CD14-positive monocyte (primary cell): Measurements from ENCODE around the gene SHB. TPM values are rescaled to one million over a fixed set of nuclear protein-coding genes. Genes with fewer than 3 reads are reported as not detected.

Source experiments
- DNase-seq, 3 donors: peaks; one replicate each; pipeline ENCODE4 v3.0.0-alpha.2; 2011 to 2022
- H2AFZ ChIP-seq: 2 replicates; pipeline ENCODE4 v1.6.0; 2012; ENCODE audit warnings: mild to moderate bottlenecking, low read depth, low read length, inconsistent platforms; ENCODE audit not compliant: insufficient read depth, poor library complexity, severe bottlenecking
- H3K27ac ChIP-seq, 2 donors: 1 replicate in 1 of 2; 2 replicates in 1 of 2; pipeline ENCODE4 v1.5.1; 2012 to 2013; ENCODE audit warnings: low read length in 2 of 2, control low read depth in 1 of 2, inconsistent platforms in 1 of 2, low read depth in 1 of 2, mild to moderate bottlenecking in 1 of 2
- H3K27me3 ChIP-seq, 2 donors: one replicate each; pipeline versions ENCODE4 v1.6.0 to v1.6.1; 2011 to 2013; ENCODE audit warnings: low read length in 2 of 2; ENCODE audit not compliant: control insufficient read depth in 2 of 2, insufficient read depth in 2 of 2
- H3K36me3 ChIP-seq, 2 donors: replicated peaks in 1 of 2; 1 replicate in 1 of 2; 2 replicates in 1 of 2; pipeline versions ENCODE4 v1.5.1 to v1.6.1; 2012 to 2013; ENCODE audit warnings: low read length in 2 of 2, control low read depth in 1 of 2, inconsistent platforms in 1 of 2, mild to moderate bottlenecking in 1 of 2; ENCODE audit not compliant: insufficient read depth in 2 of 2, control insufficient read depth in 1 of 2
- H3K4me1 ChIP-seq, 2 donors: 1 replicate in 1 of 2; 2 replicates in 1 of 2; pipeline versions ENCODE4 v1.5.1 to v1.6.1; 2012 to 2013; ENCODE audit warnings: low read length in 2 of 2, control low read depth in 1 of 2, inconsistent platforms in 1 of 2, mild to moderate bottlenecking in 1 of 2, moderate library complexity in 1 of 2; ENCODE audit not compliant: insufficient read depth in 2 of 2, control insufficient read depth in 1 of 2
- H3K4me2 ChIP-seq: replicated peaks from 2 replicates; pipeline ENCODE3; 2012; ENCODE audit warnings: low read length, moderate library complexity, mild to moderate bottlenecking; ENCODE audit not compliant: poor library complexity, severe bottlenecking; ENCODE audit errors: extremely low read depth
- H3K4me3 ChIP-seq, 3 experiments: fragments of 200-600 bp in 1 of 3; sonication (generic) in 1 of 3; replicated peaks in 1 of 3; 1 replicate in 2 of 3; 2 replicates in 1 of 3; pipeline ENCODE4 v1.5.1; 2011 to 2013; ENCODE audit warnings: low read length in 3 of 3, mild to moderate bottlenecking in 3 of 3, control low read depth in 2 of 3, low read depth in 2 of 3, inconsistent platforms in 1 of 3, moderate library complexity in 1 of 3
- H3K79me2 ChIP-seq: 2 replicates; pipeline ENCODE4 v1.6.0; 2012; ENCODE audit warnings: mild to moderate bottlenecking, control low read depth, inconsistent platforms, low read length, moderate library complexity; ENCODE audit not compliant: insufficient read depth
- H3K9ac ChIP-seq: 2 replicates; pipeline ENCODE4 v1.6.0; 2017; ENCODE audit warnings: low read length, mild to moderate bottlenecking; ENCODE audit not compliant: insufficient read depth, poor library complexity, severe bottlenecking
- H3K9me3 ChIP-seq, 2 donors: replicated peaks in 1 of 2; 1 replicate in 1 of 2; 2 replicates in 1 of 2; pipeline versions ENCODE4 v1.5.1 to v1.6.1; 2012 to 2013; ENCODE audit warnings: low read length in 2 of 2, control low read depth in 1 of 2; ENCODE audit not compliant: control insufficient read depth in 1 of 2, insufficient read depth in 1 of 2
- H4K20me1 ChIP-seq: 2 replicates; pipeline ENCODE4 v1.6.0; 2012; ENCODE audit warnings: mild to moderate bottlenecking, low read length, control low read depth, moderate library complexity; ENCODE audit not compliant: insufficient read depth
- H3K27ac Mint-ChIP-seq, 7 donors: one replicate each; pipeline ENCODE4 v1.8.0; 2020; ENCODE audit warnings: mild to moderate bottlenecking in 7 of 7, mixed read lengths in 7 of 7, moderate library complexity in 6 of 7, inconsistent platforms in 2 of 7
- H3K27me3 Mint-ChIP-seq, 3 donors: one replicate each; pipeline ENCODE4 v1.8.0; 2021 to 2022; ENCODE audit warnings: low read depth in 3 of 3, mild to moderate bottlenecking in 3 of 3, mixed read lengths in 3 of 3, moderate library complexity in 3 of 3, inconsistent platforms in 1 of 3
- H3K36me3 Mint-ChIP-seq, 2 donors: one replicate each; pipeline ENCODE4 v1.8.0; 2020; ENCODE audit warnings: mixed read lengths in 2 of 2, inconsistent platforms in 1 of 2, mild to moderate bottlenecking in 1 of 2
- H3K4me1 Mint-ChIP-seq: one replicate; pipeline ENCODE4 v1.8.0; 2020; ENCODE audit warnings: mild to moderate bottlenecking, mixed read lengths
- H3K4me3 Mint-ChIP-seq, 2 donors: one replicate each; pipeline ENCODE4 v1.8.0; 2020; ENCODE audit warnings: mild to moderate bottlenecking in 2 of 2, mixed read lengths in 2 of 2, moderate library complexity in 1 of 2
- H3K9me3 Mint-ChIP-seq, 7 donors: one replicate each; pipeline ENCODE4 v1.8.0; 2020 to 2022; ENCODE audit warnings: mixed read lengths in 7 of 7, mild to moderate bottlenecking in 6 of 7, moderate library complexity in 6 of 7, inconsistent platforms in 2 of 7
- CTCF ChIP-seq: fragments of 200-600 bp; IDR thresholded peaks from one replicate; pipeline ENCODE4 v1.8.0; 2022; ENCODE audit warnings: antibody characterized with exemption, mild to moderate bottlenecking
- WGBS: methylation state at CpG from one replicate; pipeline ENCODE4 v1.1.5; 2013; ENCODE audit warnings: missing lambda C conversion rate; ENCODE audit not compliant: insufficient coverage; 5-methylcytosine and 5-hydroxymethylcytosine counted together
- intact Hi-C, 2 donors: fragments of 100-400 bp; cut with micrococcal nuclease; formaldehyde crosslinking; loops; one replicate each; pipeline versions ENCODE4 v1.15.0 to v1.15.1; 2023
- polyA plus RNA-seq, 3 donors: library from polyadenylated mRNA; depleted of rRNA in 1 of 3; unstranded in 2 of 3; stranded (reverse) in 1 of 3; fragments of 300-500 nt in 2 of 3; fragments of >200 nt in 1 of 3; fragmentation: Illumina TruSeq in 2 of 3; gene quantifications; 1 replicate in 2 of 3; 2 replicates in 1 of 3; pipeline ENCODE4 v1.2.3, GENCODE V29; 2012 to 2021

Gene SHB
- polyA plus RNA-seq, 3 donors = 0.27 to 1.3 (median 0.31) TPM

GRCh38 chr9:38044706-38045105 is 24.3 kb downstream of the SHB start:
- 96% methylated on average over 2 of the region's 2 CpGs for WGBS
- H2AFZ ChIP-seq = no peak overlapping the region
- H3K27me3 Mint-ChIP-seq = peaks cover 2 to 7% (median 3%) of the 10 kb centered on the region in 3 donors
- H3K4me1 ChIP-seq = peaks cover 32 to 36% of the 10 kb centered on the region in 2 donors
- no peak overlapping the region for H3K27ac ChIP-seq
- peaks cover 0 to 7% of the 10 kb centered on the region in 2 donors for H3K36me3 Mint-ChIP-seq
- no peak for DNase-seq
- H3K27ac Mint-ChIP-seq = no peak overlapping the region
- no peaks in the 10 kb centered on the region for H3K79me2 ChIP-seq
- no peaks in the 10 kb centered on the region for H4K20me1 ChIP-seq
- intact Hi-C loops = loop anchor here in 1 of 2 donors (5.0 kb wide), 1 partner anchor 37 kb away; no protein-coding TSS in a partner anchor
- no peaks in the 10 kb centered on the region for H3K9me3 Mint-ChIP-seq
- H3K4me1 Mint-ChIP-seq = peaks cover 39% of the 10 kb centered on the region
- H3K4me2 ChIP-seq = no peak overlapping the region
- H3K27me3 ChIP-seq = no peaks in the 10 kb centered on the region
- TF ChIP-seq CTCF = no peak
- H3K36me3 ChIP-seq = no peaks in the 10 kb centered on the region
- no peak overlapping the region for H3K9ac ChIP-seq
- H3K4me3 ChIP-seq = no peak overlapping the region
- no peak overlapping the region for H3K4me3 Mint-ChIP-seq
- no peaks in the 10 kb centered on the region for H3K9me3 ChIP-seq

- Histone ChIP-seq H3K4me1 (peaks cover 38 to 42% of the 10 kb centered on the region in 2 donors), H4K20me1 (no peaks in the 10 kb centered on the region), H3K27me3 (no peaks in the 10 kb centered on the region), H3K4me2 (no peak overlapping the region), H2AFZ (no peak overlapping the region), H3K27ac (no peak overlapping the region), H3K4me3 (no peak overlapping the region), H3K36me3 (no peaks in the 10 kb centered on the region), H3K9ac (no peak overlapping the region), H3K9me3 (no peaks in the 10 kb centered on the region), H3K79me2 (no peaks in the 10 kb centered on the region)
- DNase-seq = no peak
- Mint-ChIP-seq H3K36me3 (peaks cover 0 to 7% of the 10 kb centered on the region in 2 donors), H3K4me3 (no peak overlapping the region), H3K27ac (no peak overlapping the region), H3K4me1 (peaks cover 46% of the 10 kb centered on the region), H3K27me3 (peaks cover 2 to 7% (median 3%) of the 10 kb centered on the region in 3 donors), H3K9me3 (no peaks in the 10 kb centered on the region)
- intact Hi-C loops = no loop called here
- WGBS = 93% methylated on average over 6 of the region's 9 CpGs
- TF ChIP-seq CTCF = no peak
Measured at GRCh38 chr9:38043931-38044623, 24.9 kb downstream of the SHB start.
